OCI-LY3 (cell line): ENCODE data around the gene SPATA21.

ENCODE experiments used
- H2AFZ ChIP-seq: fragments of 200-600, 300-600 bp; shearing (Covaris generic); 2 replicates; pipeline ENCODE4 v1.6.0; 2014; ENCODE audit warnings: antibody characterized with exemption, low read depth, low read length
- H3K27ac ChIP-seq: fragments of 200-600, 300-600 bp; sonication (generic); 2 replicates; pipeline ENCODE4 v1.5.1; 2014; ENCODE audit warnings: mild to moderate bottlenecking, low read length, moderate library complexity, mixed read lengths
- H3K27me3 ChIP-seq: fragments of 200-600, 300-600 bp; sonication (generic); 2 replicates; pipeline ENCODE4 v1.6.1; 2014; ENCODE audit warnings: low read depth, low read length, mixed read lengths
- H3K36me3 ChIP-seq: fragments of 200-600, 300-600 bp; sonication (generic); replicated peaks from 2 replicates; pipeline ENCODE3; 2014; ENCODE audit warnings: low read depth, low read length, mixed read lengths
- H3K4me1 ChIP-seq: fragments of 300-600, 200-600 bp; sonication (generic); 2 replicates; pipeline ENCODE4 v1.6.1; 2014; ENCODE audit warnings: low read length, mixed read lengths
- H3K4me2 ChIP-seq: fragments of 200-600, 300-600 bp; sonication (generic); 2 replicates; pipeline ENCODE4 v1.6.1; 2014; ENCODE audit warnings: low read length, mixed read lengths
- H3K4me3 ChIP-seq: fragments of 300-600, 200-600 bp; sonication (generic); 2 replicates; pipeline ENCODE4 v1.5.1; 2014; ENCODE audit warnings: antibody characterized with exemption, mild to moderate bottlenecking, low read length, moderate library complexity
- H3K79me2 ChIP-seq: fragments of 300-600, 200-600 bp; shearing (Covaris generic); 2 replicates; pipeline ENCODE4 v1.6.1; 2014; ENCODE audit warnings: mild to moderate bottlenecking, low read length, mixed read lengths
- H3K9ac ChIP-seq: fragments of 300-600, 200-600 bp; shearing (Covaris generic); 2 replicates; pipeline ENCODE4 v1.6.0; 2014; ENCODE audit warnings: mild to moderate bottlenecking, low read length, moderate library complexity
- H3K9me3 ChIP-seq: fragments of 200-600, 300-600 bp; shearing (Covaris generic); 2 replicates; pipeline ENCODE4 v1.6.1; 2014; ENCODE audit warnings: low read length, mixed read lengths; ENCODE audit not compliant: insufficient read depth
- H4K20me1 ChIP-seq: fragments of 200-600, 300-600 bp; sonication (generic); 2 replicates; pipeline ENCODE4 v1.6.1; 2016; ENCODE audit warnings: low read length, mixed read lengths; ENCODE audit not compliant: insufficient read depth
- CTCF ChIP-seq: fragments of 200-600, 300-600 bp; sonication (generic); IDR thresholded peaks from 2 replicates; pipeline ENCODE4 v1.5.1; 2014; ENCODE audit warnings: antibody characterized with exemption, low read length, low read depth
- EZH2phosphoT487 ChIP-seq: fragments of 200-600 bp; shearing (Covaris generic); IDR thresholded peaks from 2 replicates; pipeline ENCODE4 v1.6.1; 2018; ENCODE audit warnings: antibody characterized with exemption, mixed run types, low read depth

SPATA21 gene

GRCh38 chr1:16375521-16376340, 61.5 kb downstream of the SPATA21 start:
- no peak overlapping the region for H3K27ac ChIP-seq
- no peaks in the 10 kb centered on the region for H3K9me3 ChIP-seq
- TF ChIP-seq EZH2phosphoT487 (no peak), CTCF (no peak)
- peaks cover 74% of the 10 kb centered on the region for H4K20me1 ChIP-seq
- H3K27me3 ChIP-seq: no peaks in the 10 kb centered on the region
- no peak overlapping the region for H3K4me3 ChIP-seq
- no peaks in the 10 kb centered on the region for H3K4me1 ChIP-seq
- H3K9ac ChIP-seq: no peak overlapping the region
- H2AFZ ChIP-seq: no peak overlapping the region
- peaks cover 4% of the 10 kb centered on the region for H3K36me3 ChIP-seq
- H3K79me2 ChIP-seq: peaks cover 96% of the 10 kb centered on the region
- no peak overlapping the region for H3K4me2 ChIP-seq

DNA sequence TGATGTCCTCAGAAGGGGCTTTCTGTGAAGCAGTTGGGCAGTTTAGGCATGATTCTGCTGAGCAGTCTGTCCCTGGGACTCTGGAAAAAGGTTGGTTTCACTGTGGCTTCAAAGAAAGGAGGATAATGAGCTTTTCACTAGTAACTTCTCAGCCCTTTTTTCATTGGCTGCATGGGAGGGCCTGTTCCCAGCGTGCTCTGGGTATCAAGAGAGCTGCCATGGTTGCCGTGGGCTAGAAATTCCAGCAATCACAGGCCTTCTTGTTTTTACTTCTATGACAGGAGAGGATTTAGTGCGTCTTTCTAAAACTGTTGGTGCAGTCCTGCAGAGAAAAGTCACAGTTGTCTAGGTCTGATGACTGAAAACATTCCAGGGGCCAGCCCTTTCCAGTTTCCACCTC, 63.0 kb downstream of the SPATA21 start:
- Histone ChIP-seq H3K4me1 (no peaks in the 10 kb centered on the region), H3K9ac (no peak overlapping the region), H3K79me2 (peaks cover 96% of the 10 kb centered on the region), H3K27me3 (no peaks in the 10 kb centered on the region), H3K9me3 (no peaks in the 10 kb centered on the region), H4K20me1 (peaks cover 78% of the 10 kb centered on the region), H3K4me3 (no peak overlapping the region), H2AFZ (no peak overlapping the region), H3K36me3 (peaks cover 4% of the 10 kb centered on the region), H3K27ac (no peak overlapping the region), H3K4me2 (no peak overlapping the region)
- TF ChIP-seq EZH2phosphoT487: no peak
- no peak for TF ChIP-seq CTCF

DNA sequence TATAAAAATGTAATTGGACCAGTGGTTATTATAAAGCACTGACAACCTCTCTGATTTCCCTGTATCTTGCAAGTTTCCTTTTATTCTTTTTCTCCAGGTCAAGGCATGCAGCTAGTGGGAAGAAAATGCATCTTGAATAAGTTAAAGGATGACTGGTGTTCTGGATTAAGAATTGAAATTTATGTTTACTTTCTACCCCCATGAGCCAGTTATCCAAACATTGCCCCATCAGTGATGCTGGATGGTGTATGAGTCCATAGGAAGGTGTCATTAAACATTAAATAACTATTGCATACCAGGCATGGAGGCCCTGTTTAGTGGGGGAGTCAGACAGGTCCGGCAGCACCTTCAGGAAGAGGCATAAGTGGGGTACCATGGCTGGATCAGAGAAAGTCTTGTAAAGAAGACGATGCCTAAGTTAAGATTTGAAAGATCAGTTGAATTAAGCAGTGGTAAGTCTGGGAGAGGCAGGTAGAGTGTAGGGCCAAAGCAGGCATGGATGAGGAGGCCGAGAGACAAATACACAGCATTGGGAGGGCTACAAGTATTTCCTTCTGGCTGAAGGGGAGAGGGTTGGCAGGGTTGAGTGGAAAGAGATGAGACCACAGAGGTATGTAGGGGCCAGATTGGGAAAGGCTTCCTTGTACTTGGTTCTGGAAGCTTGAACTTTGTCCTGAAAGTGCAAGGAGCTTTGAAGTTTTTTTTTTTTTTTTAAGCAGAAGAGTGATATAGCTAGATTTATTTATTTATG, 64.5 kb downstream of the SPATA21 start:
- H3K4me1 ChIP-seq: peaks cover 7% of the 10 kb centered on the region
- no peak overlapping the region for H3K9ac ChIP-seq
- H3K27me3 ChIP-seq: no peaks in the 10 kb centered on the region
- TF ChIP-seq EZH2phosphoT487 (no peak), CTCF (no peak)
- H3K27ac ChIP-seq: no peak overlapping the region
- no peak overlapping the region for H3K4me2 ChIP-seq
- H3K79me2 ChIP-seq: peaks cover 96% of the 10 kb centered on the region
- H2AFZ ChIP-seq: no peak overlapping the region
- peaks cover 7% of the 10 kb centered on the region for H3K36me3 ChIP-seq
- H4K20me1 ChIP-seq: peaks cover 82% of the 10 kb centered on the region
- H3K4me3 ChIP-seq: no peak overlapping the region
- H3K9me3 ChIP-seq: no peaks in the 10 kb centered on the region

- H3K9me3 ChIP-seq: no peaks in the 10 kb centered on the region
- no peak overlapping the region for H3K9ac ChIP-seq
- H3K27me3 ChIP-seq: no peaks in the 10 kb centered on the region
- no peak overlapping the region for H3K27ac ChIP-seq
- TF ChIP-seq EZH2phosphoT487 (no peak), CTCF (no peak)
- peaks cover 7% of the 10 kb centered on the region for H3K4me1 ChIP-seq
- H3K79me2 ChIP-seq: peaks cover 90% of the 10 kb centered on the region
- H2AFZ ChIP-seq: no peak overlapping the region
- no peak overlapping the region for H3K4me3 ChIP-seq
- H3K4me2 ChIP-seq: no peak overlapping the region
- peaks cover 7% of the 10 kb centered on the region for H3K36me3 ChIP-seq
- H4K20me1 ChIP-seq: peaks cover 73% of the 10 kb centered on the region
Observed at GRCh38 chr1:16371725-16372124, 65.5 kb downstream of the SPATA21 start.
